NCI-H2171 treated with DMSO at 0.1 percent for 48 hours (cell line): Measurements from ENCODE around the gene IGSF3.
A peak's percentile ranks its signal among the peaks of the same experiment; 100 is the strongest.
"Not testable (repeated sequence)": the region's sequence is repeated elsewhere in the genome, so short reads cannot be mapped to it uniquely, and the experiment has no call there.

ENCODE experiments used
- DNase-seq: peaks from one replicate; lab custom pipeline; 2025; lab: John Stamatoyannopoulos, UW

IGSF3 gene

GRCh38 chr1:116595946-116596741 lies 71.4 kb downstream of the IGSF3 start:
- DNase-seq: not testable (repeated sequence)

- DNase-seq: not testable (repeated sequence)
Observed at GRCh38 chr1:116595065-116595840, 72.3 kb downstream of the IGSF3 start.

DNA sequence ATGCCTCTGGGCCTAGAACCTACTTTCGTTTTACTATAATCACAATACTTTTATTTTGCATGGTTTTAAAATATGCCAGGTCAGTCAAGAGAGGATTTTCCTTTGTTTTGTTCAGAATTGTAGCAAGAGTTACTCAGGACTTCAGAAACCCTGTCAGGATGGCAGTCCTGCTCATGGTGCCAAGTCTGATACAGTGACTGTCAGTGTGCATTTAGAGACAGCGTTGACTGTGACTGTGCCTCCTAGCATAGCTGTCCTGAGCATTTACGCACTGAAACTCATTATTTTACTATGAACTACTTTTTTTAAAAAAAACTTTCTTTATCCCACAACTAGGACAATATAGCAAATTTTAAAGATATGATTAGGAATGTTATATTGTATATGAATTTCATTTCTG lies 73.6 kb downstream of the IGSF3 start:
- not testable (repeated sequence) for DNase-seq

DNA sequence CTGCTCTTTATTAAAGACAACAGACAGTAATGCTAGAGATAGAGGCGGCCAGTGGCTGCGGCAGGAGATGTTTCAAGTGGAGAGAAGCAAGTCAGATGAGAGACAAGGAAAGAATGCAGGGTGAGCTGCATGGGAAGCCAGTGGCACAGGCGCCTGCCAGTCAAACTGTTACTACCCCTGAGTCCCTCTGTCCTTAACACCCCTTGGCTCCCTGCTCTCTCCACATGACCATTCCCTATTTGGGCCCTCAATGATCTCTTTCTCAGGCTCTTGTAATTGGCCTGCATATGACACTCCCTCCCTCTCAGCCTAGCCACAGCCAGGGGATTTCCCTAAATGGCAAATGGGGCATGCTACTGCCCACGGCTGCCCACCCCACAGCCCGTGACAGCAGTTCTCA lies 74.1 kb downstream of the IGSF3 start:
- not testable (repeated sequence) for DNase-seq

- DNase-seq: not testable (repeated sequence)
Observed at GRCh38 chr1:116591951-116592605, 75.5 kb downstream of the IGSF3 start.

DNA sequence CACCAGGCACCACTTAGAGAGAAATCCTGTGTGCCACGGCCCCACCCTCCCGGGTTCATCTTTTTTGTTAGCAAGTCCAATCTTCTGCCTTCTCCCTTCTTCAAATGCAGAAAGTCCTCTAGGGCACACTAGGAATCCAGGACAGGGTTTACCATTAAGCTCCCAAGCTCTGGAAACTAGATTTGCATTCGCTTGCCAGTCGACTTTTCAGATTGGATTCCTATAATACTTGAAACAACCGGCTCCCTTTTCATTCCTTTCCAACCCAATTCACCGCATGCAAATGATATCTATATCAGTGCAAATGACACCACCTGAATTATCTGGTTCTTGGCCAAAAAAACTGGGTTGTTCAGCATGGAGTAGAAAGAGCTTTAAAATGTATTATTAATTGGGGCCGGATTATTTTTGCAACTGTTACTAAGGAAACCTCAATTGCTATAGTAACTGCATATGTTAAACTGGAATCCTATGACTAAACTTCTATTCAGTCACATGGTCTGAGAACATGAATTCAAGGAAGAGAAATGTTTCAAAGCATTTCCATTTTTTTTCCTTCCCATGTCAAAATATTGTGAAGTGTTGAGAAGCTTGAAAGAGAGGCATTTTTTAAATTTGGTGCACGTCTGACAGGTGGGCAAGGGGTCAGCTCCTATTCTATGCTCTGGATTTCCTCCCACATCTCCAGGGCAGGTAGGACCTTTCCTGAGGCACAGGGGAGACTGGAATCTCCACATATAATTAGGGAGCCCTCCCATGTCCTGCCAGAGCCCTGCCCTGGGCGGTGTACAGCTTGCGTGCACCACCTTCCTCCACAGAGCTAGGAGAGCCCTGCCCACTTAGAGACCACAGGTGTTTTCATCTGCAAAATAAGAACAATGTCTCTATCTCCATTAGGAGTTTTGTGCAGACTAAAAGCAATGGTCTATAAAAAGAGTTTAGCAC lies 76.3 kb downstream of the IGSF3 start:
- DNase-seq: not testable (repeated sequence)

- not testable (repeated sequence) for DNase-seq
Observed at GRCh38 chr1:116590359-116591005, 77.1 kb downstream of the IGSF3 start.

- not testable (repeated sequence) for DNase-seq
Observed at GRCh38 chr1:116589101-116589735, 78.3 kb downstream of the IGSF3 start.

- DNase-seq: no peak
Observed at GRCh38 chr1:116587501-116588227, 79.9 kb downstream of the IGSF3 start.

DNA sequence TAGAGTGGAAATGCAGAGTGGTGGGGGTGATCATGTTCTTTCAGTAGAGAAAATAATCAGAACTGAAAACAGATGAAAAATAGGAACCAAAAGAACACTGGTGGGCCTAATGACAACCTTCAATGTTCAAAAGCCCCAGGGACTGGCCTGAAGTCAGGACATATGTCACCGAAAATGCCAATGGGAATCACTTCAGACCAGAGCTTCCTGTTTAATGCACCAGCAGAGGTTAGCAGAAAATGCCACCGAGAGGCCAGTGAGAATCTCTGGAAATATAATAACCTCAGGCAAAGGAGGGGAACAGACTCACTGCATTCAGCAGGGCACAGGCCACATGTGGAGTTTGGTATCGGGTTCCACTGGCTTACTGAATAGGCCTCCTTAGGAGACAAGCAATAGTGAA lies 80.8 kb downstream of the IGSF3 start:
- peak; percentile 48 for DNase-seq

DNA sequence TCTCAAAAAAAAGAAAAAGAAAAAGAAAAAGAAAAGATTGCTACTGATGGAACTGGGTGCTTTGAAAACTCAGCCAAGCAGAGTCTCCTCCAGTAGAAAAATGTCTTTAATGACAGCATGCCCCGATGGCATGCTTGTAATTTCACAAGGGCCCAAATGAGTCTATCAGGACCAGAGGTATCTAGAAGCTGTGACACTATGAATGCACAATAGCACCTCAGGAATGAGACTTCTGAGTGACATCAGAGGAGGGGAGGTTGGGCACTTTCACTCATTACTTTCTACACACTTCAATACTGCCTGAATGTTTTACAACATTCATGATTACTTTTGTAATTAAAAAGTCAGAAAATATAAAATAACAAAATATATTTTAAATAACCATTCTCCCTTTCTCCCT lies 81.6 kb downstream of the IGSF3 start:
- no peak for DNase-seq

GRCh38 chr1:116581323-116581885 lies 86.1 kb downstream of the IGSF3 start:
- DNase-seq: peak; percentile 40

- DNase-seq: peak; percentile 40
Observed at GRCh38 chr1:116580446-116581322, 86.8 kb downstream of the IGSF3 start.

DNA sequence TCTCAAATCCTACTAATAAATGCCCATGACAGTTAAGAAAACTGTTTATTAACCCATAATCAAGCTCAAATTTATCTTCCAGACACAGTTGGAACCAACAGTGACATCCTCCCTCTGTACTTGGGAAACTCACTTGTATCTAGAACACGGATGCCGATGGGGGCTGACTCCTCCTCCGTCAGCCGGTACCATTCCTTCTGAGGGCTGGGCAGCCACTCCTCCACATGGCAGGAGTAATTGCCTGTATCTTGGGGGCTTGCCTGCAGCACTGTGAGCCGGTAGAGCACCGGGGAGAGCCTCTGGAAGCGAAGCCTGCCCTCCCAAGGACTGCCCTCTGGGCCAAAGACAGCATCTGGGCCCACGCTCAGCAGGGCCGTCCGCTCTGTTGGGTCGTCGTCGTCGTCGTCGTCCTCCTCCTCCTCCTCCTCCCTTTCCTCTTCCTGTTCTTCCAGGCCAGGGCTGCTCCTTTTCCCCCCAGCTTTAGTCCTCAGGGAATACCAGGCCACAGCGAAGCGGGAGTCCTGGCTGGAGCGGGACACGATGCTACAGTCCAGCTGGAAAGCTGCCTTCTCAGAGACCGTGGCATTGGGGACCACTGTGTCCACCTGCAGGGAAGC lies 88.2 kb downstream of the IGSF3 start:
- DNase-seq: no peak

DNA sequence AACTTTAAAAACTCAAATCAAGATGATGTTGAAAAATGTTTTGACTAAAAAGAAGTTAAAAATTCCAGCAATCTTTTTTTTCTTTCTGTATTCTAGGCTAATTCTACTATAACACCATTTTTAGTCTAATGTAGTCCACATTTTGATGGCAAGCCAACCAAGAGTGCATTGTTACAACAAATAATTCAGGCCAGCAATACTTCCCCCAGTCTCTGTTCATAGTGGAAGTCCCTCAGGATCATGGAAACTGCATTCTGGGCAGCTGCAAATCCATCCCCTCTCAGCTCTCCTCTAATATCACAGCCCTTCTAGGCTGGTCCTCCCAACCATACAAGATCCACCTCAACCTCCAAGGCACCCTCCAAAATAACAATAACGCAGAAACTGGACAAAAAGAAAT lies 89.0 kb downstream of the IGSF3 start:
- no peak for DNase-seq

- DNase-seq: no peak
Observed at GRCh38 chr1:116577759-116578314, 89.7 kb downstream of the IGSF3 start.

DNA sequence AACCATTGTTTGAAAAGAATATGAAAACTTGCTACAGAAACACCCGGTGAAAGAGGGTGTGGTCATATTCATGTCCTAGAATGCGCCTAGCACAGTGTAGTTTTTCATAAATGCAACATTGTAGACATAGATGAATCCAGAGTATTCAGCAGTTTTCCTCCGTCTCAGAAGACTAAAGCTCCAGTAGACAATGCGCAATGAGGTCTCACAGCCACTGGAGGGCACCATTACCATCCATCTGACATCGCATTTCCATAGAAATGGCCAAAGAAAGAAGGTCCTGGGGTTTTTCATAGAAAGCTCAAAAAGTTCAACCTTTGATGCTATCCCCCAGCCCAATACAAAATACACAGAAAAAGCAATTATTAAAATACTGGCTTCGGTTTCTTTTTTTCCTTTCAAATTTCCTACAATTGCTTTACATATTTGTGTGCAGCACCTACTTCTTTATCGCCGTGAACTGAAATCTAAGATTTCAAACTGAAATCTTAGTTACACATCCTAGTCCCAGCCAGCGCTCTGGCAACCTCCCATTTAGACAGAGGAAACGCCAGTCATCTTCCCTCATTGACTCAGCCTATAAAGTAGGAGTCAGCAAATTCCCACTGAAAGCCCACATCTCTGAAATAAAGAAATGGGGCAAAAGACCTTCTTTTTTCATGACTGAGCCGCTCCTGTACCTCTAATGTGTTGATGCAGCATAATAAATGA lies 92.8 kb downstream of the IGSF3 start:
- peak; percentile 77 for DNase-seq
